ENCODE data around the gene ZNF350. TPM values are rescaled to one million over a fixed set of nuclear protein-coding genes. Genes with fewer than 3 reads are reported as not detected.

ZNF350 gene
- total and polyA plus RNA-seq, 2 of the 13 experiments (the other 11 are each of a cell fraction or from before 2014, with no cell fraction given) = 3.7 to 6.9 TPM

DNA sequence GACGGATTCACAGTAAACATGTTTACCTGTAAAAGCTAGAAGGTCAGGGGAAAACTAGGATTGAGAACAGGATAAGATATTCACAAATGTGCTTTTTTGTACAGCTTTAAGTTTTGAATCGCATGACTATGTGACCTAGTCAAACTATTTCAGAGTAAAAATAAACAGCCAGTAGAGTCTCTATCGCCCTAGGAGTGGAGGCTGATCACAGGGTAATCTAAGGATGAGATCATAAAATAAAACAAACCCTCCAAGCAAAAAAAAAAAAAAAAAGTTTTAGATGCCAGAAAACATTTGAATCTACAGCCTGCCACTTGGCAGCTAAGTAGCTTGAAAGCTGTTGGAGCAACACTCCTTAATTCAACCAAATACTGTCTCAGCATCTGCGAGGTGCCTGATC lies 26.8 kb downstream of the ZNF350 start:
- 85% methylated on average over 4 of the region's 4 CpGs for WGBS (ENCODE audit: low lambda C conversion rate)
- BruUV-seq (replicated peaks) = no TSS peak
- peaks cover 0 to 5% of the 10 kb centered on the region in 2 experiments; a peak in 2 of 5 replicates for H3K36me3 ChIP-seq (replicated peaks in 1 of 2; ENCODE audit: control insufficient read depth in 1 of 2, insufficient read depth in 2 of 2, low read length in 2 of 2)
- in situ Hi-C loops (cut with HindIII; ENCODE audit: extremely low pct_ligation_motif_present, low pct_unique_long_range_greater_than_20kb) (no loop called here), intact Hi-C loops (cut with micrococcal nuclease; ENCODE audit: unreplicated experiment) (no loop called here)
- no peaks in the 10 kb centered on the region for H3K79me2 ChIP-seq (ENCODE audit: insufficient read depth, low read length)
- ChIA-PET CTCF (ENCODE audit: low intra/inter-chr PET ratio, low total read pairs) (no interaction called here), POLR2A (no interaction called here)
- no peaks in the 10 kb centered on the region for H3K9me3 ChIP-seq (ENCODE audit: low read length)
- H3K27ac ChIP-seq (ENCODE audit: extremely low read length, insufficient read depth, low read length) = peak overlapping the region; percentile 74
- FAIRE-seq = no peak
- H3K4me2 ChIP-seq (ENCODE audit: low read depth, low read length) = peak overlapping the region; percentile 62
- H3K4me3 ChIP-seq (replicated peaks in 1 of 3; ENCODE audit: insufficient read depth in 1 of 3, low read depth in 2 of 3, low read length in 3 of 3) = no peak overlapping the region
- TF ChIP-seq FOXO4 (CRISPR knock-in tag; conservative IDR thresholded peaks at IDR 0.05) (no peak), ZNF703 (CRISPR knock-in tag; IDR thresholded peaks at IDR 0.05; ENCODE audit: borderline replicate concordance) (no peak), DNMT3B (CRISPR knock-in tag; conservative IDR thresholded peaks at IDR 0.05) (no peak), PRDM10 (CRISPR knock-in tag; IDR thresholded peaks at IDR 0.05; ENCODE audit: low read depth) (no peak), PRMT3 (CRISPR knock-in tag; IDR thresholded peaks at IDR 0.05; ENCODE audit: borderline replicate concordance, low read depth) (no peak), HOXA7 (CRISPR knock-in tag; IDR thresholded peaks at IDR 0.05) (no peak), ZNF781 (CRISPR knock-in tag; IDR thresholded peaks at IDR 0.05; ENCODE audit: borderline replicate concordance, not compliant biosample characterization) (no peak), ZFP82 (CRISPR knock-in tag; IDR thresholded peaks at IDR 0.05; ENCODE audit: borderline replicate concordance) (no peak), SP4 (CRISPR knock-in tag; IDR thresholded peaks at IDR 0.05) (no peak)
- TF ChIP-seq, protein P1, sequence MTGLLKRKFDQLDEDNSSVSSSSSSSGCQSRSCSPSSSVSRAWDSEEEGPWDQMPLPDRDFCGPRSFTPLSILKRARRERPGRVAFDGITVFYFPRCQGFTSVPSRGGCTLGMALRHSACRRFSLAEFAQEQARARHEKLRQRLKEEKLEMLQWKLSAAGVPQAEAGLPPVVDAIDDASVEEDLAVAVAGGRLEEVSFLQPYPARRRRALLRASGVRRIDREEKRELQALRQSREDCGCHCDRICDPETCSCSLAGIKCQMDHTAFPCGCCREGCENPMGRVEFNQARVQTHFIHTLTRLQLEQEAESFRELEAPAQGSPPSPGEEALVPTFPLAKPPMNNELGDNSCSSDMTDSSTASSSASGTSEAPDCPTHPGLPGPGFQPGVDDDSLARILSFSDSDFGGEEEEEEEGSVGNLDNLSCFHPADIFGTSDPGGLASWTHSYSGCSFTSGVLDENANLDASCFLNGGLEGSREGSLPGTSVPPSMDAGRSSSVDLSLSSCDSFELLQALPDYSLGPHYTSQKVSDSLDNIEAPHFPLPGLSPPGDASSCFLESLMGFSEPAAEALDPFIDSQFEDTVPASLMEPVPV (CRISPR knock-in tag; IDR thresholded peaks at IDR 0.05) = no peak
- TF ChIP-seq, protein P2, sequence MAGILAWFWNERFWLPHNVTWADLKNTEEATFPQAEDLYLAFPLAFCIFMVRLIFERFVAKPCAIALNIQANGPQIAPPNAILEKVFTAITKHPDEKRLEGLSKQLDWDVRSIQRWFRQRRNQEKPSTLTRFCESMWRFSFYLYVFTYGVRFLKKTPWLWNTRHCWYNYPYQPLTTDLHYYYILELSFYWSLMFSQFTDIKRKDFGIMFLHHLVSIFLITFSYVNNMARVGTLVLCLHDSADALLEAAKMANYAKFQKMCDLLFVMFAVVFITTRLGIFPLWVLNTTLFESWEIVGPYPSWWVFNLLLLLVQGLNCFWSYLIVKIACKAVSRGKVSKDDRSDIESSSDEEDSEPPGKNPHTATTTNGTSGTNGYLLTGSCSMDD (CRISPR knock-in tag; IDR thresholded peaks at IDR 0.05) = no peak
- TF ChIP-seq, protein P3, sequence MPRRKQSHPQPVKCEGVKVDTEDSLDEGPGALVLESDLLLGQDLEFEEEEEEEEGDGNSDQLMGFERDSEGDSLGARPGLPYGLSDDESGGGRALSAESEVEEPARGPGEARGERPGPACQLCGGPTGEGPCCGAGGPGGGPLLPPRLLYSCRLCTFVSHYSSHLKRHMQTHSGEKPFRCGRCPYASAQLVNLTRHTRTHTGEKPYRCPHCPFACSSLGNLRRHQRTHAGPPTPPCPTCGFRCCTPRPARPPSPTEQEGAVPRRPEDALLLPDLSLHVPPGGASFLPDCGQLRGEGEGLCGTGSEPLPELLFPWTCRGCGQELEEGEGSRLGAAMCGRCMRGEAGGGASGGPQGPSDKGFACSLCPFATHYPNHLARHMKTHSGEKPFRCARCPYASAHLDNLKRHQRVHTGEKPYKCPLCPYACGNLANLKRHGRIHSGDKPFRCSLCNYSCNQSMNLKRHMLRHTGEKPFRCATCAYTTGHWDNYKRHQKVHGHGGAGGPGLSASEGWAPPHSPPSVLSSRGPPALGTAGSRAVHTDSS (CRISPR knock-in tag; conservative IDR thresholded peaks at IDR 0.05) = no peak
- H3K4me1 ChIP-seq (ENCODE audit: insufficient read depth, low read length) = peaks cover 59% of the 10 kb centered on the region
- H4K20me1 ChIP-seq (ENCODE audit: insufficient read depth, low read length) = no peaks in the 10 kb centered on the region
- no peaks in the 10 kb centered on the region for H3K27me3 ChIP-seq (ENCODE audit: control insufficient read depth in 1 of 2, insufficient read depth in 2 of 2, low read length in 2 of 2)
- ATAC-seq = peak; percentile 28; the same call in 1 of the 3 replicates
- 0 out of 2 replicates have a peak overlapping the region, but pooled peaks have one; percentile 19 for H3K9ac ChIP-seq (ENCODE audit: insufficient read depth, low read depth, low read length)
- DNase-seq (ENCODE audit: low spot score) = no peak
- no peak overlapping the region for H2AFZ ChIP-seq (ENCODE audit: low read length)

All from HepG2 (cell line).